Measurements from ENCODE around the gene NDUFA3. TPM values are rescaled to one million over a fixed set of nuclear protein-coding genes. Genes with fewer than 3 reads are reported as not detected.

Gene NDUFA3
- total and polyA plus RNA-seq, 8 donors = 27.7 to 166 (median 50.5) TPM

- Histone ChIP-seq H3K36me3 (peaks cover 0 to 21% (median 0%) of the 10 kb centered on the region in 3 donors), H3K4me3 (no peak overlapping the region), H3K27ac (no peak overlapping the region), H3K9me3 (no peaks in the 10 kb centered on the region), H3K4me1 (peaks cover 0 to 5% (median 0%) of the 10 kb centered on the region in 3 donors), H3K27me3 (no peaks in the 10 kb centered on the region)
- 81 to 87% methylated on average over 21 of the region's 21 CpGs for WGBS, 2 donors
- TF ChIP-seq CTCF (IDR thresholded peaks at IDR 0.05) = no peak
- peak in 3 of 6 donors; percentile 10 to 68 (median 41) for DNase-seq
- ATAC-seq = no peak
- no peak for FAIRE-seq
- intact Hi-C loops (cut with DNase I) = no loop called here
These were observed 5.3 kb downstream of the NDUFA3 start for GRCh38 chr19:54107876-54108490.

GRCh38 chr19:54108496-54108895, 5.8 kb downstream of the NDUFA3 start:
- peaks cover 0 to 21% (median 0%) of the 10 kb centered on the region in 3 donors for H3K36me3 ChIP-seq
- ATAC-seq (no peak), DNase-seq (no peak), FAIRE-seq (no peak)
- H3K4me1 ChIP-seq = peaks cover 0 to 4% (median 0%) of the 10 kb centered on the region in 3 donors
- no peaks in the 10 kb centered on the region for H3K9me3 ChIP-seq
- TF ChIP-seq CTCF (IDR thresholded peaks at IDR 0.05) = no peak
- 78 to 80% methylated on average over 7 of the region's 7 CpGs for WGBS, 2 donors
- H3K27me3 ChIP-seq = no peaks in the 10 kb centered on the region
- H3K27ac ChIP-seq = no peak overlapping the region
- intact Hi-C loops (cut with DNase I) = no loop called here
- H3K4me3 ChIP-seq = no peak overlapping the region

- no peak overlapping the region for H3K4me3 ChIP-seq
- WGBS, 2 donors = 79 to 82% methylated on average over 6 of the region's 6 CpGs
- FAIRE-seq (no peak), ATAC-seq (no peak), DNase-seq (no peak)
- intact Hi-C loops (cut with DNase I) = no loop called here
- H3K36me3 ChIP-seq = peaks cover 0 to 21% (median 0%) of the 10 kb centered on the region in 3 donors
- no peaks in the 10 kb centered on the region for H3K9me3 ChIP-seq
- TF ChIP-seq CTCF (IDR thresholded peaks at IDR 0.05) = no peak
- no peaks in the 10 kb centered on the region for H3K27me3 ChIP-seq
- peaks cover 4 to 6% (median 5%) of the 10 kb centered on the region in 3 donors for H3K4me1 ChIP-seq
- no peak overlapping the region for H3K27ac ChIP-seq
These were observed 7.0 kb downstream of the NDUFA3 start for GRCh38 chr19:54109651-54110050.

GRCh38 chr19:54114340-54115108, 11.9 kb downstream of the NDUFA3 start:
- Histone ChIP-seq H3K4me3 (peak overlapping the region; percentile 60 to 95 (median 72)), H3K36me3 (peaks cover 0 to 8% (median 0%) of the 10 kb centered on the region in 3 donors), H3K4me1 (peaks cover 10 to 14% (median 10%) of the 10 kb centered on the region in 3 donors), H3K27me3 (no peaks in the 10 kb centered on the region), H3K9me3 (no peaks in the 10 kb centered on the region), H3K27ac (peak overlapping the region in 1 of 4 donors; percentile 83)
- intact Hi-C loops (cut with DNase I) = no loop called here
- whole genome bisulfite sequencing, 2 donors = 16 to 22% methylated on average over 28 of the region's 28 CpGs
- FAIRE-seq = no peak
- no peak for TF ChIP-seq CTCF (IDR thresholded peaks at IDR 0.05)
- ATAC-seq = peak in 2 of 4 donors; percentile 34 to 43
- peak in 2 of 6 donors; percentile 34 to 37 for DNase-seq

Measured in pancreas (tissue), 10 donors.